GM18505 (cell line): ENCODE measurements around the gene ZFP64.
"Not testable (repeated sequence)": the region's sequence is repeated elsewhere in the genome, so short reads cannot be mapped to it uniquely, and the experiment has no call there.

Source experiments
- ATAC-seq: cut with Tn5 transposase; IDR thresholded peaks from one replicate; pipeline ENCODE4 v1.9.1; 2021; ENCODE audit not compliant: unreplicated experiment
- POLR2A ChIP-seq: IDR thresholded peaks from 4 replicates; pipeline ENCODE4 v1.6.1; 2011; ENCODE audit warnings: borderline replicate concordance; ENCODE audit not compliant: insufficient read depth, insufficient read length; ENCODE audit errors: extremely low read depth

ZFP64 gene

DNA sequence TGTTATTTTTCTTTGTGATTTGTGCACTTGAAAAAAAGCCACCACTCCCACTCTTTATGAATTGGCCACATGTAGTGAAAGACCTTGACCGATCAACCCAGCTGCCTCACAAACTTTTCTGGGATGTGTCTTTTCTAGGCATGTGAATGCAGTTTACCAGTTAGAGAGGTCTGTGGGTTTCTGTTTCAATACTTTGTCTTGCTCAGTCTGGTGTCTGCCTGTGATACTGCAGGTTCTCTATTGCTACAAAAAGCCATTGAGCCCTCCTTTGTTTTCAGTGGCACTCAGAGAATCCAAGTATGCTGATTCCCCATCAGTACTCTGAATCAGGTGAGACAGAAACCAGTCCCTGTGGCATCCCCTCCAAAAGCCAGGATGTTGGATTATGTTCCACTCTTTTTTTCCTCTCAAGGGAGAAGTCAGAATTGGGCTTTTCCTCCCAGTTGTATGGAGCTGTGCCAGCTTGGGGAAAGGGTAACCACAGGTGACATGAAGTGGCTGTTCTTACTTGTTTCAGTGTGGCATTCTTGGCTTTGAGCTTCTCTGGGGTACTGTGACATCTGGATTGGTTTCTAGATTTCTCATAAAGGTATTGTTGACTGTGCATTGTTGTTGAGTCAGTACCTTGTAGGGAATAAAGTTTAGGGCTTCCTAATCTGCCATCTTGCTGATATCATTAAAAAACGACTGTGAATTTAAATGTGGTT lies 26.3 kb upstream of the ZFP64 start:
- no peak for ATAC-seq

DNA sequence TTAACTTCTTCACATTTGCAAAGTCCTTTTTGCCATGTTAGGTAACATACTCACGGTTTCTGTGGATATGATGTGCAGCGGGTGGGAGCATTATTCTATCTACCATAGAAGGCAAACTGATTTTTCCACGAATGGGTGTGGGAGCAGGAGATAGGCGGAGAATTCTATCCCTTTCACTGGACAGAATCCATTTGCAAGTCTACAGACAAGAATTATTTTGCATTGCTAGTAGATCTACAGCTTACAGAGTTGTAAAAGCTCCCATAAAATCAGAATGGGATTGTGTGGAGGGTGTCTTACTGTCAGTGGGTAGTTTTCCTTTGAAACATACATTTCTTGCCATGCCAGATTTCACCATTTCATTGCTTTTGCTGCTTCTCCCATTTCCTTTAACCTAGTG lies 22.4 kb upstream of the ZFP64 start:
- no peak for TF ChIP-seq POLR2A
- ATAC-seq: no peak

More for the DNA sequence above, 26.3 kb upstream of the ZFP64 start:
- TF ChIP-seq POLR2A: no peak

DNA sequence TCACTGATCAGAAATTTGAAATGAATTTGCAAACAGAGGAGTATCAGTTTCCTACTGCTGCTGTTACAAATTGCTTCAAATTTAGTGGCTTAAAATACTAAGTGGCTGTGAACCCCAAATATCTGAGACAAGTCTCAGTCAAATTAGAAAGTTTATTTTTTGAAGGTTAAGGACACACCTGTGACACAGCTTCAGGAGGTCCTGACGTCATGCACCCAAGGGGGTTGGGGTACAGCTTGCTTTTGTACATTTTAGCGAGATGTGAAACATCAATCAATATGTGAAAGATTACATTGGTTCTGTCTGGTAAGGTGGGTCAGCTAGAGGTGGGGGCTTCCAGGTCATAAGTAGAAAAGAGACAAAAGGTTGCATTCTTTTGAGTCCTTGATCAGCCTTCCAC lies 21.4 kb upstream of the ZFP64 start:
- ATAC-seq: no peak
- TF ChIP-seq POLR2A: no peak

DNA sequence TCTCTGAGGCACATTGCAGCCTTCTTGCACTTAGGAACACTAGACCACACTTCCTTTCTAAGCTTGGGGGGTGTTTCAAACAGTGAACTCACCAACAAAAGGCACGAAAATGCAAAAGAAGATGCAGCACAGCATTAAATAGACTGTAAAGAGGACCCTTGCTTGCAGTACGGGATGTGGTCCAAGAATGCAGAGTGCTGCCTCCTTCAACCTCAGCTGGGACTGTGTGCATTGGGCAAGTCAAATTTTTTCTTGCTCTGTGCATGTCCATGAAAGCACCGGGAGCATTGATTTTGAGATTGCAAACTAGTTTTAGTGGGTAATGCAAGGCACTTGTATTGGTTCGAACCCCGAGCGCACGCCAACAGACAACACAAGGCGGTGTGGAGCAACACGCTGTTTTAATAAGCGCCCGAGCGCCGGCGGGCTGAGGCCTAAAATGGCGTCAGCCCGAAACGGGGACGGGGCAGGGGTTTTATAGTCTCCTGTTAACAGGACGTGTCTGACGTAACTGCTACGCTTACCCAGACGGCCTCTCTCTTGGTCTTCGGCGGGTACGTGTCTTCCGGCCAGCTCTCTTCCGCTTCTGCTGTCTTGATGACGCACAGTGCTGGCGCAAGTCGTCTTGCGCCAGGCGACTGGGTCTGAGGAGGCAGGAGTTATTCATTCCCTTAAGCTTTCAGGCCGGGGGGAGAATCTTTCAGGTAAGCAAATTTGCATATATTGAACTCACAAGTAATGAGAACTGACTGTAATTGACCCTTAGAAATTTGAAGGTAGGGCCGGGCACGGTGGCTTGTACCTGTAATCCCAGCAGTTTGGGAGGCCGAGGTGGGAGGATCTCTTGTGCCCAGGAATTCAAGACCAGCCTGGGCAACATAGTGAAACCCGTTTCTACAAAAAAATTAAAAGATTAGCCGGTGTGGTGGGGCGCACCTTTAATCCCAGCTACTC lies 18.7 kb upstream of the ZFP64 start:
- ATAC-seq: no peak
- TF ChIP-seq POLR2A: no peak

GRCh38 chr20:52209154-52209571 lies 17.6 kb upstream of the ZFP64 start:
- ATAC-seq: no peak
- no peak for TF ChIP-seq POLR2A

- no peak for ATAC-seq
These were observed 15.6 kb upstream of the ZFP64 start for GRCh38 chr20:52207020-52207810.

GRCh38 chr20:52204136-52204535 lies 12.6 kb upstream of the ZFP64 start:
- ATAC-seq: no peak
- TF ChIP-seq POLR2A: no peak

More at GRCh38 chr20:52207020-52207810, 15.6 kb upstream of the ZFP64 start:
- no peak for TF ChIP-seq POLR2A

- TF ChIP-seq POLR2A: no peak
- ATAC-seq: no peak
These were observed 9.8 kb upstream of the ZFP64 start for GRCh38 chr20:52201395-52201794.

DNA sequence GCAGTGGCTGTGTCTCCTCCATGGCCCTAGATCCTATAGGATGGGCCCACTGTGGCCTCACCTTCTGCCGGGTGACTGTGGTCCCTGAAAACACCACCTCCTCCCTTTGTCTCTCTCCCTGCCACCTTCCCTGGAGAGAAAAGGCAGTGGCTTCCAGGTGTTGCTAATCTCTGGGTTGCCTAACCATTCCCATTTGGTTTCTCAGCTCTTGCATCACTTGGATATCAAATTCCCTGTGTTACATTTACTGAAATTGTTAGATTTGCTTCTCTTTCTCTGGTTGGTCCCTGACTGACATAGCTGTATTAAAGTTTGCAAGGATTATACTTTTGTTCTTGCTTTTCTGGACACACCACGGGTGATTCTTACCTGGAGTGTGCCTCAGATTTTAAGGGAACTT lies 9.3 kb upstream of the ZFP64 start:
- no peak for ATAC-seq
- TF ChIP-seq POLR2A: no peak

DNA sequence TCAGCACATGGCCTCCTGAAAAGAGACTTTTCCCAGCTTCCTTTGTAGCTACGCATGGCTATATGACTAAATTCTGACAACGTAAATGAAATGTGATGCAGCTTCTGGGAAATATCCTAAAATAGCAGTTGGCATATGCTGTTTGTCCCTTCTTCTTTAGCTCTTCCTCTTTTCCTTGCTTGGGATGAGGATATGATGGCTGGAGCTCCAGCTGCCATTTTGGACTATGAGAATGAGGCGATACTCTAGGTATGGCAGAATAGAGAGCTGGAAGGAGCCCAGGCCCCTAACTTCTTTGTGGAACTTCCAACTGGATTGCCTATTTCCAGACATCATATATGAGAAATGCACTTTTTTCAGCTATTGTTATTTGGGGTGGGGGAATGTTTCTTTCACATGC lies 5.3 kb upstream of the ZFP64 start:
- no peak for ATAC-seq
- no peak for TF ChIP-seq POLR2A

- ATAC-seq: no peak
- no peak for TF ChIP-seq POLR2A
These were observed 2.4 kb upstream of the ZFP64 start for GRCh38 chr20:52193886-52194545.

- ATAC-seq: no peak
- no peak for TF ChIP-seq POLR2A
These were observed 1.6 kb upstream of the ZFP64 start for GRCh38 chr20:52193133-52193532.

GRCh38 chr20:52192719-52193007 lies 1.1 kb upstream of the ZFP64 start:
- ATAC-seq: not testable (repeated sequence)
